ENCODE results near the gene HDAC4. TPM values are rescaled to one million over a fixed set of nuclear protein-coding genes. Genes with fewer than 3 reads are reported as not detected.

The HDAC4 gene
- total RNA-seq, 1 experiment from 2014 or later = 44.4 TPM

- no peak for TF ChIP-seq FOXK1 (CRISPR knock-in tag; IDR thresholded peaks at IDR 0.05)
Measured at GRCh38 chr2:239264838-239265651, 135.8 kb downstream of the HDAC4 start (continued).

GRCh38 chr2:239264492-239264837 lies 136.4 kb downstream of the HDAC4 start:
- H3K27ac Mint-ChIP-seq = peak overlapping the region; percentile 27; the same call in 1 of the 2 replicates
- no peaks in the 10 kb centered on the region for H3K27me3 Mint-ChIP-seq (ENCODE audit: low read depth)
- POLR2A ChIA-PET = no interaction called here
- TF ChIP-seq GABPB1 (CRISPR knock-in tag; IDR thresholded peaks at IDR 0.05) (no peak), EMX1 (CRISPR knock-in tag; IDR thresholded peaks at IDR 0.05) (no peak), ZMAT4 (CRISPR knock-in tag; IDR thresholded peaks at IDR 0.05) (no peak), ZBTB43 (CRISPR knock-in tag; IDR thresholded peaks at IDR 0.05) (no peak), JAZF1 (CRISPR knock-in tag; IDR thresholded peaks at IDR 0.05) (no peak), MYBL2 (CRISPR knock-in tag; IDR thresholded peaks at IDR 0.05) (no peak), RELA (CRISPR knock-in tag; IDR thresholded peaks at IDR 0.05; ENCODE audit: borderline replicate concordance) (no peak), FOXK1 (CRISPR knock-in tag; IDR thresholded peaks at IDR 0.05) (no peak), IRF1 (CRISPR knock-in tag; IDR thresholded peaks at IDR 0.05) (no peak), ELF4 (CRISPR knock-in tag; IDR thresholded peaks at IDR 0.05; ENCODE audit: low read depth) (no peak), ATF1 (CRISPR knock-in tag; IDR thresholded peaks at IDR 0.05) (no peak), FOXP1 (CRISPR knock-in tag; IDR thresholded peaks at IDR 0.05; ENCODE audit: borderline replicate concordance) (no peak), NFYB (CRISPR knock-in tag; conservative IDR thresholded peaks at IDR 0.05; ENCODE audit: low read depth) (no peak), ZNF416 (CRISPR knock-in tag; IDR thresholded peaks at IDR 0.05) (no peak), TEAD4 (CRISPR knock-in tag; IDR thresholded peaks at IDR 0.05) (no peak)
- no peak for DNase-seq (ENCODE audit: low spot score)
- H3K4me1 Mint-ChIP-seq = peaks cover 50% of the 10 kb centered on the region
- H3K4me3 Mint-ChIP-seq = no peak overlapping the region
- ATAC-seq = no peak
- CTCF ChIA-PET = no interaction called here
- H3K9me3 Mint-ChIP-seq = no peaks in the 10 kb centered on the region
- no peaks in the 10 kb centered on the region for H3K36me3 Mint-ChIP-seq

GRCh38 chr2:239263669-239264491 lies 136.9 kb downstream of the HDAC4 start:
- CTCF ChIA-PET = no interaction called here
- Mint-ChIP-seq H3K36me3 (peaks cover under 1% of the 10 kb centered on the region), H3K27me3 (ENCODE audit: low read depth) (no peaks in the 10 kb centered on the region), H3K4me1 (peaks cover 44% of the 10 kb centered on the region), H3K4me3 (no peak overlapping the region), H3K9me3 (peaks cover 1% of the 10 kb centered on the region), H3K27ac (peak overlapping the region; percentile 65; the same call in 1 of the 2 replicates)
- ATAC-seq = no peak
- DNase-seq (ENCODE audit: low spot score) = no peak
- POLR2A ChIA-PET = no interaction called here
- no peak for TF ChIP-seq MAX (CRISPR knock-in tag; IDR thresholded peaks at IDR 0.05)
- TF ChIP-seq NR3C1 (CRISPR knock-in tag; conservative IDR thresholded peaks at IDR 0.05; ENCODE audit: low read depth) = no peak
- TF ChIP-seq FOXP1 (CRISPR knock-in tag; IDR thresholded peaks at IDR 0.05; ENCODE audit: borderline replicate concordance) = no peak
- no peak for TF ChIP-seq ZNF232 (CRISPR knock-in tag; IDR thresholded peaks at IDR 0.05)
- TF ChIP-seq ZNF396 (CRISPR knock-in tag; IDR thresholded peaks at IDR 0.05; ENCODE audit: borderline replicate concordance) = no peak
- TF ChIP-seq RELA (CRISPR knock-in tag; IDR thresholded peaks at IDR 0.05; ENCODE audit: borderline replicate concordance) = no peak
- no peak for TF ChIP-seq SOX15 (CRISPR knock-in tag; IDR thresholded peaks at IDR 0.05)
- no peak for TF ChIP-seq JUN (CRISPR knock-in tag; IDR thresholded peaks at IDR 0.05)
- no peak for TF ChIP-seq NFYB (CRISPR knock-in tag; conservative IDR thresholded peaks at IDR 0.05; ENCODE audit: low read depth)
- TF ChIP-seq JAZF1 (CRISPR knock-in tag; IDR thresholded peaks at IDR 0.05) = no peak
- TF ChIP-seq NFE2L1 (CRISPR knock-in tag; IDR thresholded peaks at IDR 0.05) = no peak
- TF ChIP-seq AR (CRISPR knock-in tag; IDR thresholded peaks at IDR 0.05) = no peak
- TF ChIP-seq ZNF423 (CRISPR knock-in tag; IDR thresholded peaks at IDR 0.05) = no peak
- no peak for TF ChIP-seq USF1 (CRISPR knock-in tag; IDR thresholded peaks at IDR 0.05)

Measured in WTC11 (cell line).